ENCODE results near the gene ABCA7.

The ABCA7 gene

DNA sequence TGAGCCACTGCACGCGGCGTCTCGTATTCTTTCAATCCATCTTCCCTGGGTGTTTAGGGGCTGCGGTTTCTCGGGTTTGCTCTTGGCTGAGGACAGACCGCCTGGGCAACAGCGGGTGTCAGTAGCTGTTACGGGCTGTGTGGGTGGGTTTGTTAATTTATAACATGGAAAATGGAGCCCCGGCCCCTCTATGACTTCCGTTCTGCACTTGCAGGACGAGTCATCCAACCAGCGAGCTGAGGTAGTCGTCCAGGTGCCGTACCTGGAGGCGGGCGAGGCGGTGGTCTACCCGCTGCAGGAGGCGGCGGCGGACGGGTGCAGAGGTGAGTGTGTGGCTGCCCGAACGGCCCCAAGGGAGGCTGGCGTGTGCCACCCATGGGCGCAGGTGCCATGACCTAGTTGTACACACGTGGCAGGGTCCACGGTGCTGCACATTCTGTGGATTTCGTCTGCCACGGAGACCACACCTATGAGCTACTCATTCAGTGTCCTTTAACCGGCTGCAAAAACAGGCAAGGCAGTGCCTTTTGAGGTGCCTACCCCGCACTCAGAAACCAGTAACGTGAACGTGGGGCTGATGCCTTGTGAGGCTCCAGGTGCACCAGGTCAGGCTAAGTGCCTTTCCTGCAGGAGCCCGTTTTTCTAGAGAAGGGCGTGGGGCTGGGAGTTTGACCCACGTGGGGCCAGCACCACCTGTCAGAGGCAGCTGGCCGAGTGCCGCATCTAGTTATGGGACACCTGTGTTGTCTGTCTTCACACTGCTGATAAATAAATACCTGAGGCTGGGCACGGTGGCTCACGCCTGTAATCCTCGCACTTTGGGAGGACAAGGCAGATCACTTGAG, 44.3 kb downstream of the ABCA7 start:
- Histone ChIP-seq H3K9ac (ENCODE audit: low read length) (no peak overlapping the region), H4K20me1 (ENCODE audit: insufficient read depth, low read length) (0 out of 2 replicates have a peak, but pooled peaks cover 7% of the 10 kb centered on the region), H3K79me2 (ENCODE audit: low read length) (peaks cover 52% of the 10 kb centered on the region), H3K4me1 (ENCODE audit: low read length) (peaks cover 6% of the 10 kb centered on the region; the same call in 1 of the 2 replicates), H2AFZ (ENCODE audit: low read length) (no peak overlapping the region), H3K27ac (ENCODE audit: low read length) (no peak overlapping the region), H3K27me3 (replicated peaks; ENCODE audit: insufficient read depth, low read length) (no peaks in the 10 kb centered on the region), H3K36me3 (replicated peaks; ENCODE audit: insufficient read depth, low read length) (peaks cover 39% of the 10 kb centered on the region), H3K4me3 (ENCODE audit: low read length) (no peak overlapping the region), H3K4me2 (ENCODE audit: low read depth, low read length) (no peak overlapping the region), H3F3A (ENCODE audit: insufficient read depth, low read length) (peaks cover 51% of the 10 kb centered on the region), H3K9me3 (replicated peaks; ENCODE audit: insufficient read depth, low read length) (no peaks in the 10 kb centered on the region), H3K9me2 (replicated peaks; ENCODE audit: insufficient read depth, low read length) (no peaks in the 10 kb centered on the region)
- TF ChIP-seq, protein P1, sequence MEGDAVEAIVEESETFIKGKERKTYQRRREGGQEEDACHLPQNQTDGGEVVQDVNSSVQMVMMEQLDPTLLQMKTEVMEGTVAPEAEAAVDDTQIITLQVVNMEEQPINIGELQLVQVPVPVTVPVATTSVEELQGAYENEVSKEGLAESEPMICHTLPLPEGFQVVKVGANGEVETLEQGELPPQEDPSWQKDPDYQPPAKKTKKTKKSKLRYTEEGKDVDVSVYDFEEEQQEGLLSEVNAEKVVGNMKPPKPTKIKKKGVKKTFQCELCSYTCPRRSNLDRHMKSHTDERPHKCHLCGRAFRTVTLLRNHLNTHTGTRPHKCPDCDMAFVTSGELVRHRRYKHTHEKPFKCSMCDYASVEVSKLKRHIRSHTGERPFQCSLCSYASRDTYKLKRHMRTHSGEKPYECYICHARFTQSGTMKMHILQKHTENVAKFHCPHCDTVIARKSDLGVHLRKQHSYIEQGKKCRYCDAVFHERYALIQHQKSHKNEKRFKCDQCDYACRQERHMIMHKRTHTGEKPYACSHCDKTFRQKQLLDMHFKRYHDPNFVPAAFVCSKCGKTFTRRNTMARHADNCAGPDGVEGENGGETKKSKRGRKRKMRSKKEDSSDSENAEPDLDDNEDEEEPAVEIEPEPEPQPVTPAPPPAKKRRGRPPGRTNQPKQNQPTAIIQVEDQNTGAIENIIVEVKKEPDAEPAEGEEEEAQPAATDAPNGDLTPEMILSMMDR (IDR thresholded peaks at IDR 0.05; ENCODE audit: low read length): no peak
- no peak for TF ChIP-seq EZH2phosphoT487 (IDR thresholded peaks at IDR 0.05; ENCODE audit: low read length)
- no peak for TF ChIP-seq EZH2 (optimal IDR thresholded peaks at IDR 0.05; ENCODE audit: low read depth, low read length)
- no peak for DNase-seq

DNA sequence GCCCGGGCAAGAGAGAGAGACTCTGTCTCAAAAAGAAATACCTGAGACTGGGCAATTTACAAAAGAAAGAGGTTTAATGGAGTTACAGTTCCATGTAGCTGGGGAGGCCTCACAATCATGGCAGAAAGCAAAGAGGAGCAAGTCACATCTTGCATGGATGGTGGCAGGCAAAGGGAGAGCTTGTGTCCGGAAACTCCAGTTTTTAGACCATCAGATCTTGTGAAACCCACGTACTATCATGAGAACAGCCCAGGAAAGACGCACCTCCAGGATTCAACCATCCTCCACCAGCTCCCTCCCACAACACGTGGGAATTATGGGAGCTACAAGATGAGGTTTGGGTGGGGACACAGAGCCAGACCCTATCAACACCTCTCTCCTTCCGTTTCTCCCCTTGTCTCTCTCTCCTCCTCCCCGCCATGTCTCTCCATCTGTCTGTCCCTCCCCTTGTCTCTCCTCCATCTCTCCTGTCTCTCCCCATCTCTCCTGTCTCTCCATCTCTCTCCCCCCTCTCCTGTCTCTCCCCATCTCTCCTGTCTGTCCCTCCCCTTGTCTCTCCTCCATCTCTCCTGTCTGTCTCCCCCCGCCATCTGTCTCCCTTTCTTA, 45.2 kb downstream of the ABCA7 start:
- no peak overlapping the region for H3K4me2 ChIP-seq (ENCODE audit: low read depth, low read length)
- peaks cover 6% of the 10 kb centered on the region; the same call in 1 of the 2 replicates for H3K4me1 ChIP-seq (ENCODE audit: low read length)
- no peak overlapping the region for H3K4me3 ChIP-seq (ENCODE audit: low read length)
- no peaks in the 10 kb centered on the region for H3K9me3 ChIP-seq (replicated peaks; ENCODE audit: insufficient read depth, low read length)
- H2AFZ ChIP-seq (ENCODE audit: low read length): no peak overlapping the region
- DNase-seq: no peak
- no peak overlapping the region for H3K9ac ChIP-seq (ENCODE audit: low read length)
- TF ChIP-seq, protein P1 (IDR thresholded peaks at IDR 0.05; ENCODE audit: low read length): no peak
- TF ChIP-seq EZH2 (optimal IDR thresholded peaks at IDR 0.05; ENCODE audit: low read depth, low read length) (no peak), EZH2phosphoT487 (IDR thresholded peaks at IDR 0.05; ENCODE audit: low read length) (no peak)
- H3K79me2 ChIP-seq (ENCODE audit: low read length): peaks cover 43% of the 10 kb centered on the region
- no peaks in the 10 kb centered on the region for H3K9me2 ChIP-seq (replicated peaks; ENCODE audit: insufficient read depth, low read length)
- 0 out of 2 replicates have a peak, but pooled peaks cover 7% of the 10 kb centered on the region for H4K20me1 ChIP-seq (ENCODE audit: insufficient read depth, low read length)
- no peak overlapping the region for H3K27ac ChIP-seq (ENCODE audit: low read length)
- H3K36me3 ChIP-seq (replicated peaks; ENCODE audit: insufficient read depth, low read length): peaks cover 29% of the 10 kb centered on the region
- H3F3A ChIP-seq (ENCODE audit: insufficient read depth, low read length): peaks cover 51% of the 10 kb centered on the region
- no peaks in the 10 kb centered on the region for H3K27me3 ChIP-seq (replicated peaks; ENCODE audit: insufficient read depth, low read length)

DNA sequence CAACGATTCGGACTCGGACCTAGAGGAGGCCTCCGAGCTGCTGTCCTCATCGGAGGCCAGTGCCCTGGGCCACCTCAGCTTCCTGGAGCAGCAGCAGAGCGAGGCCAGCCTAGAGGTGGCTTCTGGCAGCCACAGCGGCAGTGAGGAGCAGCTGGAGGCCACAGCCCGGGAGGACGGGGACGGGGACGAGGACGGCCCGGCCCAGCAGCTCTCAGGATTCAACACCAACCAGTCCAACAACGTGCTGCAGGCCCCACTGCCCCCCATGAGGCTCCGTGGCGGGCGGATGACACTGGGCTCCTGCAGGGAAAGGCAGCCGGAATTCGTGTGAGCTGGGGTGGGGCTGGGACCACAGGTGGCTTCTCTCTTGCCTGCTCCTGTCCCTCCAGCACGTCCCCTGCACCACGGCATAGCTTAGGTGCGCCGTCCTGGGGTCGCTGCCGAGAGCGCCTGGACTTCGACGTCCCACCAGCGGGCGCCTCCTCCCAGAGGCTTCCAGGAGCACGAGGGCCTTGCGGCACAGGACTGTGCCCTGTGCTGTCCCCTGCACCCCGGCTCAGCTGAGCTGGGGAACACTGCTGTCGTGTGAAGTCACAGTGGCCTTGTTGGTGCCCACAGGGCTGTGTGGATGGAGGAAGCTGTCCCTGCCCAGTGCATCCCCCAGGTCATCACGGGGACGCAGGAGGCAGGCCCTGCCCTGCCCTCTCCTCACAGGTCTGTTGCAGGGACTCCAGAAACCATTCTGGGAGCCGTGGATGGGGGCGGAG, 46.0 kb downstream of the ABCA7 start:
- Histone ChIP-seq H4K20me1 (ENCODE audit: insufficient read depth, low read length) (0 out of 2 replicates have a peak, but pooled peaks cover 7% of the 10 kb centered on the region), H3K27ac (ENCODE audit: low read length) (no peak overlapping the region), H3K9me3 (replicated peaks; ENCODE audit: insufficient read depth, low read length) (no peaks in the 10 kb centered on the region), H3K27me3 (replicated peaks; ENCODE audit: insufficient read depth, low read length) (no peaks in the 10 kb centered on the region), H3K4me1 (ENCODE audit: low read length) (peaks cover 6% of the 10 kb centered on the region; the same call in 1 of the 2 replicates), H3K79me2 (ENCODE audit: low read length) (peaks cover 36% of the 10 kb centered on the region), H3K4me2 (ENCODE audit: low read depth, low read length) (no peak overlapping the region), H3K9me2 (replicated peaks; ENCODE audit: insufficient read depth, low read length) (no peaks in the 10 kb centered on the region), H3K9ac (ENCODE audit: low read length) (no peak overlapping the region), H3K4me3 (ENCODE audit: low read length) (no peak overlapping the region), H3F3A (ENCODE audit: insufficient read depth, low read length) (peaks cover 51% of the 10 kb centered on the region), H3K36me3 (replicated peaks; ENCODE audit: insufficient read depth, low read length) (peaks cover 22% of the 10 kb centered on the region), H2AFZ (ENCODE audit: low read length) (no peak overlapping the region)
- TF ChIP-seq, protein P1 (IDR thresholded peaks at IDR 0.05; ENCODE audit: low read length): no peak
- TF ChIP-seq EZH2phosphoT487 (IDR thresholded peaks at IDR 0.05; ENCODE audit: low read length) (no peak), EZH2 (optimal IDR thresholded peaks at IDR 0.05; ENCODE audit: low read depth, low read length) (no peak)
- DNase-seq: no peak
